Activated T-helper 1 cell treated with Interleukin-2 at 50 U/mL for 16 hours (primary cell): ENCODE measurements around the gene LLGL2.
"Not testable (repeated sequence)": the region's sequence is repeated elsewhere in the genome, so short reads cannot be mapped to it uniquely, and the experiment has no call there.

Source experiments
- DNase-seq: peaks from one replicate; pipeline ENCODE4 v3.0.0-alpha.2; 2020; ENCODE audit warnings: low read depth

LLGL2 gene

GRCh38 chr17:75592348-75593020, 67.0 kb downstream of the LLGL2 start:
- no peak for DNase-seq

DNA sequence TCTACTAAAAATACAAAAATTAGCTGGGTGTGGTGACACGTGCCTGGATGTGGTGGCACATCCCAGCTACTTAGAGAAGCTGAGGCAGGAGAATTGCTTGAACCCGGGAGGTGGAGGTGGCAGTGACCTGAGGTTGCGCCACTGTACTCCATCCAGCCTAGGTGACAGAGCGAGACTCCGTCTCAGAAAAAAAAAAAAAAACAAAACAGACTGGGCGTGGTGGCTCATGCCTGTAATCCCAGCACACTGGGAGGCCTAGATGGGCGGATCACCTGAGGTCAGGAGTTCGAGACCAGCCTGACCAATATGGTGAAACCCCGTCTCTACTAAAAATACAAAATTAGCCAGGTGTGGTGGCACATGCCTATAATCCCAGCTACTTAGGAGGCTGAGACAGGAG, 67.9 kb downstream of the LLGL2 start:
- DNase-seq = not testable (repeated sequence)

GRCh38 chr17:75594499-75595283, 69.2 kb downstream of the LLGL2 start:
- DNase-seq = no peak

GRCh38 chr17:75595284-75595919, 69.9 kb downstream of the LLGL2 start:
- no peak for DNase-seq

GRCh38 chr17:75595920-75596313, 70.4 kb downstream of the LLGL2 start:
- DNase-seq = no peak

DNA sequence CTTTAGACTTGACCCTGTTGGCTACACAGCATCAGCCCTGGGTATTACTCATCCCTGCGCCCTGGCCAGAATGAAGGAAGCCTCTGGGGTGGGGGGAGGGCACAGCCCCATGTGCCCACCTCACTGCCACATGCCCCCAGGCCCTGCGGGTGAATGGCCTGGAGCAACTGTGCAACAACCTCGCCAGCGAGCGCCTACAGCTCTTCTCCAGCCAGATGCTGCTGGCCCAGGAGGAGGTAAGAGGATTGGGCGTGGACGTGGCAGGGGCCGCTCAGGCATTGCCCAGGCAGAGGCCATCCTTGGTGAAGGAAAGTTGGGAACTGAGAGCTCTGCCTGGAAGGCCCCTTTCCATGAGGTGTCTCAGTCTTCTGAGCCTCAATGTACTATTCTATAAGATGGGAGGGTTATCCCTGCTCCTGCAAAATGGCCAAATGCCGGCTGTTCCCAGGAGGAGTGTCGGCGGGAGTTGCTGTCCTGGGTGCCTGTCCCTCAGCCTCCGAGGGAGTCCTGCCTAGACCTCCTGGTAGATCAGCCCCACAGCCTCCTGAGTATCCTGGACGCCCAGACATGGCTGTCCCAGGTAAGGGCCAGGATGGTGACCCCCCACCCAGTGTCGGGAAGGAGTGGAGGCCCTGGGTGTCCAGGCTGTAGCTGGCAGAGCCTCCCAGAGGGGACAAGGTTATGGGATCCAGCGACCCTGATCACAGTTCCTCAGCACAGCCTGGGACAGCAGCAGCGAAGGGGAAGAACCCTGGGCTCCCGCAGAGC, 71.0 kb downstream of the LLGL2 start:
- no peak for DNase-seq

DNA sequence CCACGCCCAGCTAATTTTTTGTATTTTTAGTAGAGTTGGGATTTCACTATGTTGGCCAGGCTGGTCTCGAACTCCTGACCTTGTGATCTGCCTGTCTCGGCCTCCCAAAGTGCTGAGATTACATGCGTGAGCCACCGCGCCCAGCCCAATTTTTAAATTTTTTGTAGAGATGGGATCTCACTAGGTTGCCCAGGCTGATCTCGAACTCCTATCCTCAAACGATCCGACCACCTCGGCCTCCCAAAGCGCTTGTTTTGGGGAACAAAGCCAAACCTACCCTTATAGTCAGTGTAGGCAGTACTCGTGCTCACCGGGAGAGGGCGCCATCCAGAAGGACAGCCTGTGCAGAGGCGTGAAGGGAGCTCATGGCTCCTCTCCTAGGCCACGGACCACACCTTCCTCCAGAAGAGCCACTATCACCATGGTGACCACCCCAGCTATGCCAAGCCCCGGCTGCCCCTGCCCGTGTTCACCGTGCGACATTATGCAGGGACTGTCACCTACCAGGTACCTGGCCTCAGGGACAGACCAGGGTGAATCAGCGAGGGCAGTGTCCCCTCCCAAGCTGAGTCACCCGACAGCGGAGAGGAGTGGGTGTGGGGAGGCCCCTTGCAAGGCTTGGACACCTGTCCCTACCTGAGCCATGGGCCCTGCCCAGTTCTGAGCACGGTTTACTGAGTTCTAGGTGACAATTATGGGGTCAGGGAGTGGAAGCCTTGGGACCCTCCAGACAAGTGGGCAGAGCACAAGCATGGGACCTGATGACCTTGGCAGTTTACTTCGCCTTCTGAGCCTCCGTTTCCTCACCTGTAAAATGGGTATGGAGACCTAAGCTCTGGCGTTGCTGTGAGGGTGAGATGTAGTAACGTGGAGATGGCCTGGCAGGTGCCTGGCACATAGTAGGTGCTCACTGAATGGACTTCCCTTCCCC, 75.8 kb downstream of the LLGL2 start:
- peak; percentile 27 for DNase-seq

- DNase-seq = no peak
These were observed 77.1 kb downstream of the LLGL2 start for GRCh38 chr17:75602644-75603043.

GRCh38 chr17:75603123-75603522, 77.6 kb downstream of the LLGL2 start:
- DNase-seq = no peak

- DNase-seq = no peak
These were observed 78.7 kb downstream of the LLGL2 start for GRCh38 chr17:75604034-75604695.

DNA sequence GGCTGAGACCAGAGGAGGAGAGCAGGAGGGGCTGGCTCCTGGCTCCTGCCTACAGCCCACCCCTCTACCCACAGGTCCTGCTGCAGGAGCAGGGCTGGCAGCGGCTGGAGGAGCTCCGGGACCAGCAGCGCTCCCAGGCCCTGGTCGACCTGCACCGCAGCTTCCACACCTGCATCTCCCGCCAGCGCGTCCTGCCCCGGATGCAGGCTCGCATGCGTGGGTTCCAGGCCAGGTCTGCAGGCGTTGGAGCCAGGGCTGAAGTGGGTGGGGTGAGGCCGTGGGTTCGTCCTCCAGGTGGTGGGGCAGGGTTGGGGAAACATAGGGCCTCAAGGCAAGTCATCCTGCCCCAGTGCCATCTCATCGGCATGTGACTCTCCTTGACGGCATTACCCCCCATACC, 80.3 kb downstream of the LLGL2 start:
- no peak for DNase-seq

- DNase-seq = no peak
These were observed 81.6 kb downstream of the LLGL2 start for GRCh38 chr17:75607086-75607485.

DNA sequence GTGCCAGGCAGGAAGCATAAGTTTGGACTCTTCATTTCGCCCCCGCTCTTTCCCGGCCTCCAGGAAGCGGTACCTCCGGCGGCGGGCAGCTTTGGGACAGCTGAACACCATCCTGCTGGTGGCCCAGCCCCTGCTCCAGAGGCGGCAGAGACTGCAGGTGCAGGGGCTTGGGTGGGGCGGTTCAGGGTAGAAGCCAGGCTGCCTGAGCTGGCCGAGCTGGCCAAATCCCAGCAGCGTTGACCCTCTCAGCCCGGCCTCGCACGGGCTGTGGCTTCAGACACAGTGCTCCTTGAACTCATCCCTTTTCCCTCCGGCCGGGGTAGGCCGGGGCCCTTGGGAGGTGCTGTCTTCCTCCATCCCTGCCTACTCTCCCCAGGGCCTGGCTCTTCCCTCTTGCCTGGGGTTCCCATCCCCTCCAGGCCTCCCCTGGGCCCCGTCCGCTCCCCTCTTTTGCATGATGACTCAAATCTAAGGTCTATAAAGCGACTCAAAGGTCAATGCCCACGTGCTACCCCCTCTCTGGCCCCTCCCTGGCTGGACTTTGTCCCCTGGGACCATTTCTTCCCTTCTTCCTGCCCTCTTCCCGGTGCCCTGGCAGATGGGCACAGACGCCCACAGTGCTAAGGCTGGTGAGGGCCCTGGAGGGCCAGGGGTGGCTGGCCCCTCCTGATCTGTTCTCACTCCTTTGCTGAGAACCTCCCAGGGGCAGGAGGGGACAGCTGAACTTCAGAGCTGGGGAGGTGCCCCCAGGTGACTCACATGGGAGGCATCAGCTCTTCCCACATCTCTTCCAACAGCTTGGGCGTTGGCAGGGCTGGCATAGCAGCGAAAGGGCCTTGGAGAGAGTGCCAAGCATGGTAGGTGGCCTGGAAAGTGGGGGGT, 84.8 kb downstream of the LLGL2 start:
- no peak for DNase-seq

- DNase-seq = no peak
These were observed 86.4 kb downstream of the LLGL2 start for GRCh38 chr17:75611851-75612429.

DNA sequence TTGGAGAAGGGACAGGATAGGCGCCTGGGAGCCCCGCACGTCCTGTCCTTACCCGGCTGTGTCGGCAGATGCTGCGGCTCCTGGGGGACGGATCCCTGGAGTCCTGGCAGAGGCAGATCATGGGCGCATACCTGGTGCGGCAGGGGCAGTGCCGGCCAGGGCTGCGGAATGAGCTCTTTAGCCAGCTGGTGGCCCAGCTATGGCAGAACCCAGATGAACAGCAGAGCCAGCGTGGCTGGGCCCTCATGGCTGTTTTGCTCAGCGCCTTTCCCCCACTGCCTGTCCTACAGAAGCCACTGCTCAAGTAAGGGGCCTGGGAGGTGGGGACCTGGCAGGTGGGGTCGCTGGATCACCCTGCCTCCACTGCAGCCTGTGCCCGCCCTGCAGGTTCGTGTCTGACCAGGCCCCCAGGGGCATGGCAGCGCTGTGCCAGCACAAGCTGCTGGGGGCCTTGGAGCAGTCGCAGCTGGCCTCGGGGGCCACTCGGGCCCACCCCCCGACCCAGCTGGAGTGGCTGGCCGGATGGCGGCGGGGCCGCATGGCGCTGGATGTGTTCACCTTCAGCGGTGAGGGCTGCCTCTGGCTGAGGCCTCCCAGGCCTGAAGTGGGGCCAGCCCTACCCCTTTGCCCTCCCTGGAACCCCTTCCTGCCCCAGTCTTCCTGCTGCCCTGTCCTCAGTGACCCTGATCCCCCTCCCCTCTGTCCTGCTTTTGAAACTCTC, 87.6 kb downstream of the LLGL2 start:
- DNase-seq = no peak

GRCh38 chr17:75614006-75614405, 88.5 kb downstream of the LLGL2 start:
- no peak for DNase-seq

- DNase-seq = no peak
These were observed 89.2 kb downstream of the LLGL2 start for GRCh38 chr17:75614556-75615270.

GRCh38 chr17:75615301-75615700, 89.8 kb downstream of the LLGL2 start:
- DNase-seq = no peak
